Thyroid gland (tissue), 4 donors: Measurements from ENCODE around the gene PKP4. TPM values are rescaled to one million over a fixed set of nuclear protein-coding genes. Genes with fewer than 3 reads are reported as not detected.

Experiments used
- DNase-seq, 2 donors: peaks; one replicate each; pipeline ENCODE4 v3.0.0-alpha.2; 2019
- H3K27ac ChIP-seq, 3 donors: fragments of 200-600 bp; sonication (generic); 1 replicate in 2 of 3; 2 replicates in 1 of 3; pipeline ENCODE4 v1.5.1; 2016 to 2019; ENCODE audit warnings: mild to moderate bottlenecking in 1 of 3, moderate library complexity in 1 of 3
- H3K27me3 ChIP-seq: fragments of 200-600 bp; sonication (generic); one replicate; pipeline ENCODE4 v1.5.1; 2019
- H3K36me3 ChIP-seq, 2 donors: fragments of 200-600 bp; sonication (generic); one replicate each; pipeline ENCODE4 v1.5.1; 2016 to 2019
- H3K4me1 ChIP-seq, 2 donors: fragments of 200-600 bp; sonication (generic); one replicate each; pipeline ENCODE4 v1.5.1; 2017 to 2019
- H3K4me3 ChIP-seq, 3 donors: fragments of 200-600 bp; sonication (generic); replicated peaks in 1 of 3; 1 replicate in 2 of 3; 2 replicates in 1 of 3; pipeline ENCODE4 v1.5.1; 2016; ENCODE audit warnings: mild to moderate bottlenecking in 1 of 3
- H3K9me3 ChIP-seq: fragments of 200-600 bp; sonication (generic); one replicate; pipeline ENCODE4 v1.5.1; 2017
- POLR2A ChIP-seq, 2 donors: fragments of 450-650 bp; IDR thresholded peaks; one replicate each; pipeline ENCODE4 v1.6.1; 2017; ENCODE audit warnings: antibody characterized with exemption in 2 of 2, mild to moderate bottlenecking in 2 of 2, moderate library complexity in 1 of 2
- WGBS, 2 donors: methylation state at CpG; one replicate each; pipeline ENCODE4 v1.1.5; 2017; 5-methylcytosine and 5-hydroxymethylcytosine counted together
- intact Hi-C: fragments of 100-400 bp; cut with DNase I; formaldehyde crosslinking; loops from one replicate; pipeline ENCODE4 v1.15.1; 2023
- total RNA-seq, 4 donors: library from RNA; depleted of rRNA; stranded (reverse); fragments of >200 nt; gene quantifications; one replicate each; pipeline ENCODE4 v1.2.3, GENCODE V29; 2016
- TF ChIP-seq, protein P1 (sequence below), 6 experiments: fragments of 200-600 bp in 3 of 6; fragments of 450-650 bp in 3 of 6; sonication (generic) in 3 of 6; IDR thresholded peaks; one replicate each; pipeline ENCODE4 v1.5.1; 2016 to 2019; ENCODE audit warnings: antibody characterized with exemption in 6 of 6, mild to moderate bottlenecking in 2 of 6, inconsistent platforms in 1 of 6, moderate library complexity in 1 of 6

The PKP4 gene
- total RNA-seq, 4 donors from 2014 or later, result 117 to 155 (median 136) TPM

DNA sequence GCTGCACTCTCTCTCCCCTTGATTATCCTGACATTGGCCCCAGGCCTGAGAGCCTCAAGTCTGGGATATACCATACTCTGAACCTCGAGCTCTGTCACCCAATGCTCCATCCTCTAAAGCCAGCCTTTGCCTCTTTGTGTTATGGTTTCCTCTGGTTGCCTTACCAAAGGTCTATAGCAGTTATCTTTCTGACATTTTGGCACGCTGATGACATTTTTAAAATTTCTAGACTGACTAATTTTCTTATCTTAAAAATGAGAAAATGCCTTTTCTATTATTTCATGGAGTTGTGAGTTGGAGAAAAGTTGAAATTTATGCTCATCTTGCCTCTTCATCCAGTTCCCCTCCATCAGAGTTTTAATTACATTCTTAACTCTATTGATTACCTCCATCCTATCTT, 62.7 kb downstream of the PKP4 start:
- intact Hi-C loops, result no loop called here
- H3K9me3 ChIP-seq, result no peaks in the 10 kb centered on the region
- no peak for DNase-seq

DNA sequence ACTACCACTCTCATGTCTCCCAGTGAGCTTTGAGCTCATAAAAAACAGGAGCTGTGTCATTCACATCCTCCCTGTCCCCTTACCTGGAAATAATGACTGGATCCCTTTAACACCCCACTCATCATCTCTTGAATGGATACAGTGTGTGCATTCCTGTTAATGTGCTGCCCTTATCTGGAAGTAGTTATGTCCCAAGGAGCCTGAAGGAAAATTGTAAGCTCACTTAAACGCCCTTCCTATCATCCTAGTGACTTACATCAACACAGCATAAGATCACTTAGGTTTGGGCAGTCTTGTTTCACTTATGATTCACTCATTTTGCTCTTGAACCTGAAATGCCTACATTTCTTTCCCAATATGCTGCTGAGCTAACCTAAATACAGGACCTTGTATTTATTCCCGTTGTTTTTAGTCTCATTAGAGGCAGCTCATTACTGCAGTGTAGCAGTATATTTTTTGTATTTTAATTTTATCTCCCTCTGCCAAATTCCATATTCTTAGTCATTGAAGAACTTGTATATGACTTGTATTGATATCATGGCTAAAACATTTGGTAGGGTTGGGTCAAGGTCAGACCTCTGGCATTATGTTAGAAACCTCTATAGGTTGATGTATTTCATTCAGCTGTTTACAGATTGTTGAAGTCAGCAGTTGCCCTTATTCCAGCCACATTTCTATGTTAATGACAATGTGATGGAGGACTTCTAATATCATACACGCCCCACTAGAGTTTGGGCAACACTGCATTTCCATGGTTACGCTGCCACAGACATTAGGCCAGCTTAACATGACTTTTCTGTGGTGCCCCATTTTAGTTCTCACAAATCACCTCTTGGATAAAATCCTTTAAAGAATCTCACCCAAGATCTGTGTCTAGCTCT, 72.9 kb downstream of the PKP4 start:
- intact Hi-C loops, result no loop called here
- no peak for TF ChIP-seq POLR2A (IDR thresholded peaks at IDR 0.05)
- no peak overlapping the region for H3K4me3 ChIP-seq
- WGBS, 2 donors, result 89 to 90% methylated on average over 4 of the region's 4 CpGs
- H3K27me3 ChIP-seq, result no peaks in the 10 kb centered on the region
- H3K9me3 ChIP-seq, result no peaks in the 10 kb centered on the region
- H3K36me3 ChIP-seq, result no peaks in the 10 kb centered on the region
- H3K27ac ChIP-seq, result no peak overlapping the region
- H3K4me1 ChIP-seq, result no peaks in the 10 kb centered on the region
- DNase-seq, result no peak

More for the DNA sequence above, 62.7 kb downstream of the PKP4 start:
- Histone ChIP-seq H3K4me3 (no peak overlapping the region), H3K4me1 (peaks cover 14% of the 10 kb centered on the region in 2 donors), H3K27ac (no peak overlapping the region), H3K36me3 (no peaks in the 10 kb centered on the region), H3K27me3 (no peaks in the 10 kb centered on the region)
- no peak for TF ChIP-seq POLR2A (IDR thresholded peaks at IDR 0.05)
- TF ChIP-seq, protein P1, sequence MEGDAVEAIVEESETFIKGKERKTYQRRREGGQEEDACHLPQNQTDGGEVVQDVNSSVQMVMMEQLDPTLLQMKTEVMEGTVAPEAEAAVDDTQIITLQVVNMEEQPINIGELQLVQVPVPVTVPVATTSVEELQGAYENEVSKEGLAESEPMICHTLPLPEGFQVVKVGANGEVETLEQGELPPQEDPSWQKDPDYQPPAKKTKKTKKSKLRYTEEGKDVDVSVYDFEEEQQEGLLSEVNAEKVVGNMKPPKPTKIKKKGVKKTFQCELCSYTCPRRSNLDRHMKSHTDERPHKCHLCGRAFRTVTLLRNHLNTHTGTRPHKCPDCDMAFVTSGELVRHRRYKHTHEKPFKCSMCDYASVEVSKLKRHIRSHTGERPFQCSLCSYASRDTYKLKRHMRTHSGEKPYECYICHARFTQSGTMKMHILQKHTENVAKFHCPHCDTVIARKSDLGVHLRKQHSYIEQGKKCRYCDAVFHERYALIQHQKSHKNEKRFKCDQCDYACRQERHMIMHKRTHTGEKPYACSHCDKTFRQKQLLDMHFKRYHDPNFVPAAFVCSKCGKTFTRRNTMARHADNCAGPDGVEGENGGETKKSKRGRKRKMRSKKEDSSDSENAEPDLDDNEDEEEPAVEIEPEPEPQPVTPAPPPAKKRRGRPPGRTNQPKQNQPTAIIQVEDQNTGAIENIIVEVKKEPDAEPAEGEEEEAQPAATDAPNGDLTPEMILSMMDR (IDR thresholded peaks at IDR 0.05), result no peak
- WGBS, 2 donors, result 95 to 96% methylated on average over 2 of the region's 2 CpGs

DNA sequence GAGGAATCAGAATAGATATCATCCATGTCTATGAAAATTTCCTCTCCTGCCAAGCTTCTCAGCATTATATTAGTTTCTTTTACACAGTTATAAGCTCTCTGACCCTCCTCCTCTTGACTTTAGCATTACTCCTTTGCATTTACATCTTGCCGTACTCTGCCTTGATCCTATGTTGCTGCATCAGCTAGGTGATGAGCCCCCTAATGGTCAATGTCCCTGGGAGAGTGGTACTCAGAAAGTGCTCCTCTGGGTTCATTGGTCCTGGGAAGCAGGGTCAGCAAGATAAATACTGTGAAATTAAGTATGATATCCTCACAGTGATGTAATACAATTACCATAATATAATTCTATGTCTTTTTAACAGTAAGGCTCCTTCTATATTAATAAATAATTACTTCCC, 74.1 kb downstream of the PKP4 start:
- Histone ChIP-seq H3K9me3 (no peaks in the 10 kb centered on the region), H3K27ac (no peak overlapping the region), H3K4me3 (no peak overlapping the region), H3K36me3 (no peaks in the 10 kb centered on the region), H3K4me1 (no peaks in the 10 kb centered on the region), H3K27me3 (no peaks in the 10 kb centered on the region)
- TF ChIP-seq, protein P1 (IDR thresholded peaks at IDR 0.05), result no peak
- TF ChIP-seq POLR2A (IDR thresholded peaks at IDR 0.05), result no peak
- WGBS, 2 donors, result 97 to 98% methylated on average over 1 of the region's 1 CpG
- intact Hi-C loops, result no loop called here
- DNase-seq, result no peak

DNA sequence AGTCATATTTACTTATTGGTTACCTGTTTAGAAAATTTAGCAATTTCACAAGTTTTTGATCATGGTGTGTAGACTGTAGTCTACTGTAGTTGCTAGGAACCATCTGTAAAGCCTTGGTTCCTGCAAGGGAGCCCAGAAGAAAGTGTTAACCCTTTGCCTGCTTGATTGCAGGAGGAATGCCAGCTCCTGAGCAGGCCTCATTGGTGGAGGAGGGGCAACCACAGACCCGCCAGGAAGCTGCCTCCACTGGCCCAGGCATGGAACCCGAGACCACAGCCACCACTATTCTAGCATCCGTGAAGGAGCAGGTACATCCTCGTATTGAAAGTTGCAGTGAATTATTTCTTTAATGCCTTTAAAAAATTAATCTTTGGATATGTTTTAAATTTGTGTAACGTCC, 76.3 kb downstream of the PKP4 start:
- no peaks in the 10 kb centered on the region for H3K4me1 ChIP-seq
- H3K9me3 ChIP-seq, result no peaks in the 10 kb centered on the region
- WGBS, 2 donors, result 93 to 95% methylated on average over 5 of the region's 5 CpGs
- no peaks in the 10 kb centered on the region for H3K36me3 ChIP-seq
- no peak overlapping the region for H3K27ac ChIP-seq
- no peak for DNase-seq
- TF ChIP-seq, protein P1 (IDR thresholded peaks at IDR 0.05), result no peak
- no peak for TF ChIP-seq POLR2A (IDR thresholded peaks at IDR 0.05)
- H3K4me3 ChIP-seq, result no peak overlapping the region
- H3K27me3 ChIP-seq, result no peaks in the 10 kb centered on the region
- intact Hi-C loops, result no loop called here

DNA sequence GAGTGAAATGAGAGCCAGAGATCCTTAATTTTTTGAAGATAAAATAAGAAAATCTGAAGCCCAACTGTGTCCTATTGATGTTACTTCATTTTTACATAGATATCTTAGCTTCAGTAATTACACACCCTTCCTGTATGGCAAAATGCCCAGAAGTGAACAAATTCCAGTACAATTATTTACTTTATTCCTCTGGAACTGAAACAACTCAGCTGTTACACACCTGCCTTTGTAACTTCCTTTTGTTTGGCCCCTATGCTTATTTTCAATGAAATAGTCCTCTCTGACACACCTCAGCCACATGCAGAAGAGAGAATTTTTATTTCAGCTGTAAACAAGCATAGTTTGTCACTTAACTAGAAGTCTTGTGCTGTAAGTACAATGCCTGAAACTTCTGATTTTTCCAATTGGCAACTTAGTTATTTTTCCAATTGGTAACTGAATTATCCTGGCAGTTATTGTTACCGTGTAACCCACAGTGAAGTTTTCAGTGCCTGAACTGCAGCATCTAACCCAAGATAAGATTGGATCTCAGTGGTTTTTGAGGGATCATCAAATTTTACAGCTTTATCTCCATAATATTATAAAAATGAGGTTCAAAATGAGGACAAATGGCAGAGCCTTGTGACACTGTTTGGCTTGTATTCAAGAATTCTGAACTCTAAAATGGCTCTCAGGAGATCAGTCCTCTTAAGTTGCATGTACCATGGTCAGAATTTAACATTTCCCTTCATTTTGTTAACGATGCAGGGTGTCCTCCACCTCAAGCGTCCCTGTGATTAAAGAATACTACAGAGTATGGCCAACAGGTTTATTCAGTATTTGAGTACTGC, 82.6 kb downstream of the PKP4 start:
- no peaks in the 10 kb centered on the region for H3K27me3 ChIP-seq
- no peak for DNase-seq
- no peak overlapping the region for H3K4me3 ChIP-seq
- intact Hi-C loops, result no loop called here
- H3K9me3 ChIP-seq, result no peaks in the 10 kb centered on the region
- no peak for TF ChIP-seq POLR2A (IDR thresholded peaks at IDR 0.05)
- TF ChIP-seq, protein P1 (IDR thresholded peaks at IDR 0.05), result no peak
- no peaks in the 10 kb centered on the region for H3K36me3 ChIP-seq
- peak overlapping the region; percentile 58 to 81 (median 73) for H3K27ac ChIP-seq
- peaks cover 13 to 20% of the 10 kb centered on the region in 2 donors for H3K4me1 ChIP-seq
- WGBS, 2 donors, result 27 to 31% methylated on average over 3 of the region's 3 CpGs
